AG04450 (cell line): ENCODE measurements around the gene NWD2. TPM values are rescaled to one million over a fixed set of nuclear protein-coding genes. Genes with fewer than 3 reads are reported as not detected.
"Not testable (repeated sequence)": the region's sequence is repeated elsewhere in the genome, so short reads cannot be mapped to it uniquely, and the experiment has no call there.

Experiments
- CTCF ChIA-PET: fragments of 300-600, 350-600 bp; formaldehyde crosslinking; extraction: SDS; loops from one replicate; lab custom pipeline; 2022; ENCODE audit warnings: antibody characterized with exemption, inconsistent platforms; lab: Charles Lee
- POLR2A ChIA-PET: fragments of 350-600 bp; formaldehyde crosslinking; extraction: SDS; loops from one replicate; lab custom pipeline; 2021; ENCODE audit warnings: antibody characterized with exemption, inconsistent platforms; lab: Yijun Ruan, JAX
- DNase-seq: peaks from one replicate; pipeline ENCODE4 v3.0.0-alpha.2; 2011; ENCODE audit warnings: low read depth, low spot score
- H3K27ac ChIP-seq: one replicate; pipeline ENCODE4 v1.5.1; 2012; ENCODE audit warnings: low read depth, low read length, control low read depth
- H3K27me3 ChIP-seq: one replicate; pipeline ENCODE4 v1.6.0; 2012; ENCODE audit warnings: low read length; ENCODE audit not compliant: control insufficient read depth, insufficient read depth
- H3K4me3 ChIP-seq: 2 replicates; pipeline ENCODE4 v1.5.1; 2011; ENCODE audit warnings: mild to moderate bottlenecking, low read depth, low read length, control low read depth
- H3K9me3 ChIP-seq: 2 replicates; pipeline ENCODE4 v1.5.1; 2012; ENCODE audit warnings: low read length; ENCODE audit not compliant: control insufficient read depth, insufficient read depth
- polyA plus RNA-seq: library from polyadenylated mRNA; depleted of rRNA; stranded (reverse); fragments of >200 nt; gene quantifications from 2 replicates; pipeline ENCODE4 v1.2.3, GENCODE V29; 2011
- TF ChIP-seq, protein P1 (sequence below): IDR thresholded peaks from 2 replicates; pipeline ENCODE4 v1.5.1; 2011; ENCODE audit warnings: low read depth, low read length, control low read depth, inconsistent platforms

The NWD2 gene
- polyA plus RNA-seq, 1 experiment = not detected

DNA sequence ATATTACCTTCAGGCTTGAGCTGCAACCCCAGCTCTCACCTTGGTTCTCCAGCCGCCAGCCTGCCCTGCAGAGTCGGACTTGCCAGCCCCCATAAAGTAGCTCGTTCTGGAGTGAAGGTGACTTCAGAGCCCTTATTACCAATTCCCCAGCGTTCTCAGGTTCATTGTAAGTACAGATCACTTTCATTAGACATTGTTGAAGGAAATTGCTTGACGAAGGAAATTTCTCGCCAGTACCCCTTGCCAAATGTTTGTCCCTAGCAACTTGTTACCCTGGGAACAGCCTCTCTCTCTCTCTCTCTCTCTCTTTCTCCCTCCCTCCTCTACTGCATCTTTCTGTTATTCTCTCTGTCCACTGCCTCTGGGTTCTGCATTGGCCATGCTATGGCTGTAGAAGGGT is 153.0 kb downstream of the NWD2 start:
- TF ChIP-seq, protein P1, sequence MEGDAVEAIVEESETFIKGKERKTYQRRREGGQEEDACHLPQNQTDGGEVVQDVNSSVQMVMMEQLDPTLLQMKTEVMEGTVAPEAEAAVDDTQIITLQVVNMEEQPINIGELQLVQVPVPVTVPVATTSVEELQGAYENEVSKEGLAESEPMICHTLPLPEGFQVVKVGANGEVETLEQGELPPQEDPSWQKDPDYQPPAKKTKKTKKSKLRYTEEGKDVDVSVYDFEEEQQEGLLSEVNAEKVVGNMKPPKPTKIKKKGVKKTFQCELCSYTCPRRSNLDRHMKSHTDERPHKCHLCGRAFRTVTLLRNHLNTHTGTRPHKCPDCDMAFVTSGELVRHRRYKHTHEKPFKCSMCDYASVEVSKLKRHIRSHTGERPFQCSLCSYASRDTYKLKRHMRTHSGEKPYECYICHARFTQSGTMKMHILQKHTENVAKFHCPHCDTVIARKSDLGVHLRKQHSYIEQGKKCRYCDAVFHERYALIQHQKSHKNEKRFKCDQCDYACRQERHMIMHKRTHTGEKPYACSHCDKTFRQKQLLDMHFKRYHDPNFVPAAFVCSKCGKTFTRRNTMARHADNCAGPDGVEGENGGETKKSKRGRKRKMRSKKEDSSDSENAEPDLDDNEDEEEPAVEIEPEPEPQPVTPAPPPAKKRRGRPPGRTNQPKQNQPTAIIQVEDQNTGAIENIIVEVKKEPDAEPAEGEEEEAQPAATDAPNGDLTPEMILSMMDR = no peak
- CTCF ChIA-PET = no interaction called here
- Histone ChIP-seq H3K9me3 (no peaks in the 10 kb centered on the region), H3K27me3 (no peaks in the 10 kb centered on the region), H3K27ac (no peak overlapping the region), H3K4me3 (no peak overlapping the region)
- POLR2A ChIA-PET = no interaction called here
- DNase-seq = no peak

- ChIA-PET POLR2A (no interaction called here), CTCF (no interaction called here)
- TF ChIP-seq, protein P1 = no peak
- Histone ChIP-seq H3K4me3 (no peak overlapping the region), H3K9me3 (no peaks in the 10 kb centered on the region), H3K27ac (no peak overlapping the region), H3K27me3 (no peaks in the 10 kb centered on the region)
- DNase-seq = no peak
Measured at GRCh38 chr4:37400241-37400881, 155.8 kb downstream of the NWD2 start.

DNA sequence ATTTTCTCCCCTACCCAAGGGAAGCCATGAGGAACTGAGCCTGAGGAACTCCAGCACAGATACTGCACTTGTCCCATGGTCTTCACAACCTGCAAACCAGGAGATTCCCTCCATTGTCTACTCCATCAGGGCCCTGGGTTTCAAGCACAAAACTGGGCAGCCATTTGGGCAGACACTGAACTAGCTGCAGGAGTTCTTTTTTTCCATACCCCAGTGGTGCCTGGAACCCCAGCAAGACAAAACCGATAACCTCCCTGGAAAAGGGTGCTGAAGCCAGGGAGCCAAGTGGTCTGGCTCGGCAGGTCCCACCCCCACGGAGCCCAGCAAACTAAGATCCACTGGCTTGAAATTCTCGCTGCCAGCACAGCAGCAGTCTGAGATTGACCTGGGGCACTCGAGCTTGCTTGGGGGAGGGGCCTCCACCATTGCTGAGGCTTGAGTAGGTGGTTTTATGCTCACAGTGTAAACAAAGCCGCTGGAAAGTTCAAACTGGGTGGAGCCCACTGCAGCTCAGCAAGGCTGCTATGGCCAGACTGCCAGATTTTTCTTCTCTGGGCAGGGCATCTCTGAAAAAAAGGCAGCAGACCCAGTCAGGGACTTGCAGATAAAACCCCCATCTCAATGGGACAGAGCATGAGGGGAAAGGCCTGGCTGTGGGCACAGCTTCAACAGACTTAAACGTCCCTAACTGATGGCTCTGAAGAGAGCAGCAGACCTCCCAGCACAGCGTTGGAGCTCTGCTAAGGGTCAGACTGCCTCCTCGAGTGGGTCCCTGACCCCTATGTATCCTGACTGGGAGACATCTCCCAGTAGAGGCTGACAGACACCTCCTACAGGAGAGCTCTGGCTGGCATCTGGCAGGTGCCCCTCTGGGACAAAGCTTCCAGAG is 163.6 kb downstream of the NWD2 start:
- H3K27me3 ChIP-seq, H3K27ac ChIP-seq, POLR2A ChIA-PET, H3K9me3 ChIP-seq, H3K4me3 ChIP-seq, CTCF ChIA-PET, DNase-seq: not testable (repeated sequence)

DNA sequence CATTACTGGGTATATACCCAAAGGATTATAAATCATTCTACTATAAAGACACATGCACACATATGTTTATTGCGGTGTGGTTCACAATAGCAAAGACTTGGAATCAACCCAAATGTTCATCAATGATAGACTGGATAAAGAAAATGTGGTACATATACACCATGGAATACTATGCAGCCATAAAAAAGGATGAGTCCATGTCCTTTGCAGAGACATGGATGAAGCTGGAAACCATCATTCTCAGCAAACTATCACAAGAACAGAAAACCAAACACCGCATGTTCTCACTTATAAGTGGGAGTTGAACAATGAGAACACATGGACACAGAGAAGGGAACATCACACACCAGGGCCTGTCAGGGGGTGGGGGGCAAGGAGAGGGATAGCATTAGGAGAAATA is 169.1 kb downstream of the NWD2 start:
- POLR2A ChIA-PET, CTCF ChIA-PET: not testable (repeated sequence)

DNA sequence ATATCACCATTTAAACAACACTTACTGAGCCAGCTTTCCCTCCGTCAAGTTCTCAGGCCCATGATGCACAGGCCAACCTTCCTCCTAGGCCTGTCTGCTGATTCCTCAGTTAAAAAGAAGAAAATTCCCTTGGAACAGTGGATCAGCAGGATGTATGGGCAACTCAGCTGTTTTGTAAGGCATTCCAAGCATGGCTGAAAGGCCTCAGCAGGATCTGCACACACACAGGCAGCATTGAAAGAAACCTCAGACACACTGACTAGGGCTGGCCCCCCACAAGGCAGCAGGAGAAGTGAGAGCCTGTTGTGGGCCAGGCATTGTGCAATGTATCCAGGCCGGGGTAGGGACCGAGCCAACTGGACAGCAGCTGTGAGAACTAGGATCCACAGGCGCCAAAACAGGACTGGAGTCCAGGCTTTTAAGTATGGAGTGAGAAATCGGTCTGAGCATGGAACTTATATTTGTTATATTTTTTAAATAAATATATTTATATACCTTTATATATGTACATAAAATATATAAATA is 171.4 kb downstream of the NWD2 start:
- CTCF ChIA-PET = no interaction called here
- TF ChIP-seq, protein P1 = no peak
- Histone ChIP-seq H3K27ac (no peak overlapping the region), H3K27me3 (no peaks in the 10 kb centered on the region), H3K4me3 (no peak overlapping the region), H3K9me3 (no peaks in the 10 kb centered on the region)
- DNase-seq = no peak
- POLR2A ChIA-PET = no interaction called here

More for the DNA sequence above, 169.1 kb downstream of the NWD2 start:
- not testable (repeated sequence) for H3K27ac ChIP-seq, H3K4me3 ChIP-seq, H3K27me3 ChIP-seq, DNase-seq, H3K9me3 ChIP-seq

GRCh38 chr4:37421614-37422013 is 177.1 kb downstream of the NWD2 start:
- Histone ChIP-seq H3K4me3 (no peak overlapping the region), H3K27ac (no peak overlapping the region), H3K27me3 (no peaks in the 10 kb centered on the region), H3K9me3 (no peaks in the 10 kb centered on the region)
- CTCF ChIA-PET = no interaction called here
- no peak for DNase-seq
- POLR2A ChIA-PET = no interaction called here
- TF ChIP-seq, protein P1 = no peak
